K562 (cell line): Measurements from ENCODE around the gene MS4A18. TPM values are rescaled to one million over a fixed set of nuclear protein-coding genes. Genes with fewer than 3 reads are reported as not detected.

Experiments used
- ATAC-seq: fragments of 200-7000 bp; cut with Tn5 transposase; 3 replicates; pipeline ENCODE4 v1.9.1; 2020; ENCODE audit warnings: moderate library complexity
- BruUV-seq: library from RNA; stranded (reverse); fragments of 400-500 nt; replicated peaks from 2 replicates; lab custom pipeline; 2021; lab: Mats Ljungman, UMichigan
- CTCF ChIA-PET: fragments of 300-600 bp; formaldehyde crosslinking; extraction: SDS; loops from one replicate; lab custom pipeline; 2021; ENCODE audit warnings: low intra/inter-chr PET ratio; lab: Yijun Ruan, JAX
- POLR2A ChIA-PET: fragments of 300-600, 350-650 bp; sonication (Branson Sonifier 250); formaldehyde crosslinking; extraction: SDS; loops from one replicate; lab custom pipeline; 2021; ENCODE audit warnings: antibody characterized with exemption, inconsistent platforms; lab: Yijun Ruan, JAX
- DNase-seq, 4 experiments: peaks; one replicate each; pipeline versions ENCODE4 v3.0.0 to v3.0.0-alpha.2; 2011 to 2018; ENCODE audit warnings: low spot score in 3 of 4, mixed read lengths in 3 of 4; ENCODE audit errors: extremely low read depth in 1 of 4
- FAIRE-seq: peaks from 2 replicates; lab custom pipeline; 2011; peaks lifted over from hg19 to GRCh38; lab: Jason Lieb, UNC
- H2AFZ ChIP-seq: 2 replicates; pipeline ENCODE4 v1.6.0; 2011; ENCODE audit warnings: low read depth, low read length, control low read depth, inconsistent platforms
- H3K27ac ChIP-seq: fragments of 200-600 bp; 3 replicates; pipeline ENCODE4 v1.8.0; 2011; ENCODE audit warnings: low read depth, mild to moderate bottlenecking, control low read depth, inconsistent platforms, low read length, moderate library complexity, mixed read lengths; ENCODE audit errors: extremely low read depth
- H3K27me3 ChIP-seq, 2 experiments: fragments of 300-600 bp in 1 of 2; 2 replicates in 1 of 2; 3 replicates in 1 of 2; pipeline versions ENCODE4 v1.6.0 to v1.8.0; 2011; ENCODE audit warnings: inconsistent platforms in 2 of 2, low read length in 2 of 2, mild to moderate bottlenecking in 1 of 2, mixed read lengths in 1 of 2, moderate library complexity in 1 of 2; ENCODE audit not compliant: control insufficient read depth in 2 of 2, insufficient read depth in 2 of 2
- H3K36me3 ChIP-seq: fragments of 300-600 bp; 3 replicates; pipeline ENCODE4 v1.8.0; 2011; ENCODE audit warnings: mild to moderate bottlenecking, low read length, inconsistent platforms; ENCODE audit not compliant: control insufficient read depth, insufficient read depth
- H3K4me1 ChIP-seq, 2 experiments: fragments of 200-600 bp in 1 of 2; replicated peaks in 1 of 2; 2 replicates in 1 of 2; 3 replicates in 1 of 2; pipeline versions ENCODE4 v1.5.1 to v1.8.0; 2011; ENCODE audit warnings: inconsistent platforms in 2 of 2, low read length in 2 of 2, mild to moderate bottlenecking in 1 of 2, mixed read lengths in 1 of 2, moderate library complexity in 1 of 2; ENCODE audit not compliant: control insufficient read depth in 2 of 2, insufficient read depth in 2 of 2
- H3K4me2 ChIP-seq: 2 replicates; pipeline ENCODE4 v1.6.1; 2011; ENCODE audit warnings: low read length, control low read depth, inconsistent platforms, mixed read lengths; ENCODE audit not compliant: insufficient read depth
- H3K4me3 ChIP-seq: fragments of 200-600 bp; sonication (generic), shearing (Covaris generic); 2 replicates; pipeline ENCODE4 v1.5.1; 2016; ENCODE audit warnings: control low read depth, inconsistent platforms
- H3K79me2 ChIP-seq: fragments of 200-600 bp; 3 replicates; pipeline ENCODE4 v1.8.0; 2011; ENCODE audit warnings: low read length, inconsistent platforms; ENCODE audit not compliant: control insufficient read depth, insufficient read depth
- H3K9ac ChIP-seq, 2 experiments: 2 replicates each; pipeline versions ENCODE4 v1.6.0 to v1.6.1; 2011; ENCODE audit warnings: low read depth in 2 of 2, low read length in 2 of 2, control low read depth in 1 of 2, inconsistent platforms in 1 of 2, mild to moderate bottlenecking in 1 of 2, mixed read lengths in 1 of 2; ENCODE audit not compliant: insufficient read depth in 1 of 2
- H3K9me1 ChIP-seq: one replicate; pipeline ENCODE4 v1.6.0; 2011; ENCODE audit warnings: inconsistent platforms, mild to moderate bottlenecking, low read length, moderate library complexity; ENCODE audit not compliant: control insufficient read depth, insufficient read depth
- H3K9me3 ChIP-seq: replicated peaks from 2 replicates; pipeline ENCODE4 v1.5.1; 2011; ENCODE audit warnings: low read depth, low read length, inconsistent platforms; ENCODE audit not compliant: control insufficient read depth, insufficient read depth
- H4K20me1 ChIP-seq: replicated peaks from 2 replicates; pipeline ENCODE4 v1.6.1; 2011; ENCODE audit warnings: low read length, inconsistent platforms, mixed read lengths; ENCODE audit not compliant: control insufficient read depth, insufficient read depth
- BRF1 ChIP-seq: IDR thresholded peaks from 3 replicates; pipeline ENCODE4 v1.6.1; 2011; ENCODE audit warnings: borderline replicate concordance, mild to moderate bottlenecking; ENCODE audit not compliant: insufficient read length; ENCODE audit errors: extremely low read depth
- CTCF ChIP-seq, 3 experiments: IDR thresholded peaks in 2 of 3; conservative IDR thresholded peaks in 1 of 3; 2 replicates each; pipeline ENCODE4 v1.5.1; 2011 to 2012; ENCODE audit warnings: low read length in 3 of 3, mild to moderate bottlenecking in 3 of 3, control low read depth in 2 of 3, improper control_type of control experiment in 1 of 3, inconsistent platforms in 1 of 3, low read depth in 1 of 3, mixed read lengths in 1 of 3, moderate library complexity in 1 of 3; ENCODE audit not compliant: insufficient read depth in 2 of 3
- NCOA1 ChIP-seq: fragments of 450-650 bp; IDR thresholded peaks from 2 replicates; pipeline ENCODE4 v1.6.1; 2016; ENCODE audit warnings: low read depth
- SMAD2 ChIP-seq: fragments of 150-350 bp; IDR thresholded peaks from 2 replicates; pipeline ENCODE4 v1.6.1; 2014; ENCODE audit warnings: low read depth, mild to moderate bottlenecking, low read length
- SMAD4 ChIP-seq: fragments of 250-450 bp; sonication (Bioruptor Pico); conservative IDR thresholded peaks from 2 replicates; pipeline ENCODE4 v1.8.0; 2021; ENCODE audit warnings: inconsistent platforms, mild to moderate bottlenecking, moderate library complexity
- SNRNP70 ChIP-seq: fragments of 200-400 bp; formaldehyde crosslinking; optimal IDR thresholded peaks from 2 replicates; pipeline ENCODE3; 2017; ENCODE audit warnings: low read depth, low read length
- TCF7 ChIP-seq: sonication (generic); IDR thresholded peaks from 2 replicates; pipeline ENCODE4 v1.6.1; 2016; ENCODE audit warnings: antibody characterized with exemption, borderline replicate concordance
- ZNF212 ChIP-seq: fragments of 450-650 bp; formaldehyde crosslinking; IDR thresholded peaks from 2 replicates; pipeline ENCODE4 v1.4.0; 2020; ENCODE audit warnings: mild to moderate bottlenecking
- WGBS: fragments of 100-300 bp; shearing (Covaris generic); methylation state at CpG from one replicate; pipeline ENCODE4 v1.1.6; 2016; ENCODE audit warnings: low coverage, mixed read lengths; ENCODE audit not compliant: insufficient coverage; ENCODE audit errors: missing lambda C conversion rate; 5-methylcytosine and 5-hydroxymethylcytosine counted together
- in situ Hi-C: fragments of 300-500 bp; cut with MboI; formaldehyde crosslinking; loops from 4 replicates; pipeline ENCODE4 v1.15.0; 2018; ENCODE audit warnings: inconsistent platforms, mixed read lengths
- intact Hi-C: fragments of 100-400 bp; cut with micrococcal nuclease; formaldehyde crosslinking; loops from 2 replicates; pipeline ENCODE4 v1.14.2; 2022
- polyA plus RNA-seq, 8 experiments: library from polyadenylated mRNA; depleted of rRNA in 4 of 8; stranded (reverse) in 5 of 8; unstranded in 3 of 8; fragments of >200 nt; fragmentation: Nextera tagmentation in 2 of 8; fragmentation: Illumina TruSeq in 1 of 8; extraction: Ambion mirVana in 2 of 8; extraction: Trizol in 1 of 8; gene quantifications; 2 replicates each; pipeline versions ENCODE4 v1.2.1 to v1.2.3, GENCODE V29; 2011 to 2014; ENCODE audit warnings: inconsistent platforms in 1 of 8, missing spikeins in 1 of 8
- total RNA-seq, 7 experiments: library from RNA; depleted of rRNA in 6 of 7; stranded (reverse); fragments of >200 nt in 6 of 7; fragmentation: Illumina TruSeq in 2 of 7; extraction: Trizol in 2 of 7; gene quantifications; 2 replicates each; pipeline versions ENCODE4 v1.2.1 to v1.2.3, GENCODE V29; 2011 to 2021; ENCODE audit warnings: low replicate concordance in 1 of 7

MS4A18 gene
- total and polyA plus RNA-seq, 9 of the 15 experiments (the other 6 are each of a cell fraction or from before 2014, with no cell fraction given): not detected

DNA sequence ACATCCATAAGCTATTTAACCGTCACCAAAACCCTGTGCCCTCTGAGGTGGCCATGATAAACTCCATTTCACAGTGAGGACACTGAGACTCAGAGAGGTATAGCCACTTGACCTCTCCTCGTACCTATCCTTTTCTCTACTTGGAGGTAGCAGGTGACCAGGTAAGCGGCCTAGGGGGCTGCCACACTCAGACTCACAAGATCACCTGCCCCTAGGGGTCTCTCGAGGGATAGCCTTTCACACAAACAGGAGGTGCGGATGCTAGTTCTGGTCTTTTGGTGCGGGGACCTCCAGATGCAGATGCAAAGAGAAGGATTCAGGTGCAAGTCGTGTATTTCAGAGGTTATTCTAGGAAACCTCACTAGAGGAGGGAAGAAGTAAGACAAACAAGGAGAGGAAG lies 14.6 kb downstream of the MS4A18 start:
- 1% methylated on average over 7 of the region's 7 CpGs for WGBS
- in situ Hi-C loops: no loop called here
- BruUV-seq: no TSS peak

More for the DNA sequence above, 14.6 kb downstream of the MS4A18 start:
- no peak overlapping the region for H3K27ac ChIP-seq
- no peaks in the 10 kb centered on the region for H3K79me2 ChIP-seq
- H3K4me1 ChIP-seq: no peaks in the 10 kb centered on the region
- no peaks in the 10 kb centered on the region for H4K20me1 ChIP-seq
- intact Hi-C loops: no loop called here
- no peak overlapping the region for H3K4me2 ChIP-seq
- DNase-seq (peak in 2 of 4 experiments; percentile 15 to 21), ATAC-seq (peak; percentile 65; the same call in 2 of the 3 replicates), FAIRE-seq (no peak)
- no peaks in the 10 kb centered on the region for H3K9me1 ChIP-seq
- ChIA-PET POLR2A (interaction anchor here (0.6 kb wide), 1 partner anchor 40 kb away, joined by 3 read pairs; no protein-coding TSS in a partner anchor), CTCF (no interaction called here)
- TF ChIP-seq BRF1 (no peak), NCOA1 (no peak), SNRNP70 (no peak), ZNF212 (no peak), CTCF (IDR thresholded peaks at IDR 0.05 in 2 of 3, conservative IDR thresholded peaks at IDR 0.05 in 1 of 3; ENCODE audit: insufficient read depth in 2 of 3, low read depth in 1 of 3, low read length in 3 of 3) (0 out of 6 replicates have a peak, but pooled peaks of 2 of the 3 experiments have one; percentile 12 to 30), TCF7 (no peak), SMAD2 (no peak), SMAD4 (CRISPR knock-in tag) (no peak)
- H3K9ac ChIP-seq: no peak overlapping the region
- H3K36me3 ChIP-seq: no peaks in the 10 kb centered on the region
- no peaks in the 10 kb centered on the region for H3K9me3 ChIP-seq
- H3K4me3 ChIP-seq: no peak overlapping the region
- H3K27me3 ChIP-seq: peaks cover 5 to 27% of the 10 kb centered on the region in 2 experiments; a peak in 3 of 5 replicates
- H2AFZ ChIP-seq: no peak overlapping the region
